NCI-H1417 treated with DMSO at 0.1 percent for 48 hours (cell line): Measurements from ENCODE around the gene RTL9.
"Not testable (repeated sequence)": the region's sequence is repeated elsewhere in the genome, so short reads cannot be mapped to it uniquely, and the experiment has no call there.

Source experiments
- DNase-seq: peaks from one replicate; lab custom pipeline; 2025; lab: John Stamatoyannopoulos, UW

RTL9 gene

DNA sequence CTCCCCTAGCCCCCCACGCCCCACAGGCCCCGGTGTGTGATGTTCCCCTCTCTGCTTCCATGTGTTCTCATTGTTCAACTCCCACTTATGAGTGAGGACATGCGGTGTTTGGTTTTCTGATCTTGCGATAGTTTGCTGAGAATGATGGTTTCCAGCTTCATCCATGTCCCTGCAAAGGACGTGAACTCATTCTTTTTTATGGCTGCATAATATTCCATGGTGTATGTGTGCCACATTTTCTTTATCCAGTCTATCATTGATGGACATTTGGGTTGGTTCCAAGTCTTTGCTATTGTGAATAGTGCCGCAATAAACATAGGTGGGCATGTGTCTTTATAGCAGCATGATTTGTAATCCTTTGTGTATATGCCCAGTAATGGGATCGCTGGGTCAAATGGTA lies 47.6 kb downstream of the RTL9 start:
- DNase-seq = not testable (repeated sequence)

DNA sequence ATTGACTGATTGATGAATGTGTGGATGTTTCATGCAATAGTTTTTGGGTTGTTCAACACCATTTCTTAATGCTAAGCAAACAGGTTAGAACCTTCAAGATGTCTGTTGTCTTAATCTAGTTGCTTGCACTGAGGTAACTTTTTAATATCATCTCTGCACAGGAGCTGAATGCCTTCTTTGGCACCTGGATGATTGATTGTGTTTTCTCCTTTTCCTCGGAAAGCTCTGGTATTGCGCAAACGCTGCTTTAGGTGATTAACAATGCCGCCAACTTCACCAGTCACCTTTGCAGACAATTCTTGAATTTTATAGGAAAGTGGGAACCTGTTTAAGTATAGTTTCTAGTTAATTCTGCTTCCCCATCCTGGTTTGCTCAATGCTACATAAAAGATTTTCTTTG lies 48.2 kb downstream of the RTL9 start:
- DNase-seq = no peak

DNA sequence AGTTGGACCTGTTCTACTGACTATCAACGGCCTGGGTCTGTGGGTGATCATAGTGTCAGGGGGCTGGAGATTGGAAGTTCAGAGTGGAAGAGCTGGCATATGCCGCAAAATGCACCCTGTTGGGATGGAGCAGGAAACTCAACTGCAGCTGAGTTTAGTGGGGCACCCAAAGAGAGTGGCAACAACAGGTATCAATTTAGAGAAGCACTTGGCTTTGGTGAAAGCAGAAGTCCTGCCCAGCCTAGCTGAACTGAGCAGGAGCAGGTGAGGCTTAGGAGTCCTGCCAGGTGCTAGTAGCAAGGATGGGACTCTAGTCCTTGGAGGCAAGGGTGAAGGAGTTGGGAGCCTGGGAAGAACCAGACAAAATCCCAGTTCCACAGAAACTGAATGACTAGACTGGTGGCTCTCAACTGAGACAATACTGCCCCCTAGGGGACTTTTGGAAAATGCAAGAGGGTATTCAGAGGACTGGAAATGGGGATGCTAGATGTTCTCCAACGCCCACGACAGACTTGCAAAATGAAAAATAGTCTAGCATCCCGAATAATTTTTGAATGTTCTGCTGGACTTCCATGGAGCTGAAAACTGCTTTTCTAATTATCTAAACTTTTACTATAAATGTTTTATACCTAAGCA lies 49.4 kb downstream of the RTL9 start:
- no peak for DNase-seq
